GM19025 (cell line): ENCODE measurements around the gene CYREN.
"Not testable (repeated sequence)": the region's sequence is repeated elsewhere in the genome, so short reads cannot be mapped to it uniquely, and the experiment has no call there.

Source experiments
- ATAC-seq: cut with Tn5 transposase; IDR thresholded peaks from one replicate; pipeline ENCODE4 v1.9.1; 2021; ENCODE audit warnings: mild to moderate bottlenecking, low read depth, moderate library complexity; ENCODE audit not compliant: unreplicated experiment

CYREN gene

GRCh38 chr7:135179321-135179925 lies 8.9 kb upstream of the CYREN start:
- ATAC-seq = no peak

GRCh38 chr7:135178364-135178763 lies 7.9 kb upstream of the CYREN start:
- no peak for ATAC-seq

GRCh38 chr7:135177028-135177696 lies 6.7 kb upstream of the CYREN start:
- ATAC-seq = no peak

- no peak for ATAC-seq
These were observed 5.4 kb upstream of the CYREN start for GRCh38 chr7:135175931-135176330.

GRCh38 chr7:135174941-135175340 lies 4.4 kb upstream of the CYREN start:
- ATAC-seq = no peak

GRCh38 chr7:135173916-135174315 lies 3.4 kb upstream of the CYREN start:
- ATAC-seq = not testable (repeated sequence)

- not testable (repeated sequence) for ATAC-seq
These were observed 1.2 kb upstream of the CYREN start for GRCh38 chr7:135171581-135172291.

GRCh38 chr7:135170998-135171481 lies 533 bp upstream of the CYREN start:
- peak; percentile 9 for ATAC-seq

GRCh38 chr7:135169964-135170273 lies 588 bp downstream of the CYREN start:
- no peak for ATAC-seq

GRCh38 chr7:135169141-135169963 lies 1.2 kb downstream of the CYREN start:
- ATAC-seq = peak; percentile 29

- no peak for ATAC-seq
These were observed 1.9 kb downstream of the CYREN start for GRCh38 chr7:135168489-135169140.

- no peak for ATAC-seq
These were observed 2.5 kb downstream of the CYREN start for GRCh38 chr7:135168001-135168400.

GRCh38 chr7:135167365-135167917 lies 3.1 kb downstream of the CYREN start:
- no peak for ATAC-seq

- ATAC-seq = no peak
These were observed 4.0 kb downstream of the CYREN start for GRCh38 chr7:135166338-135166990.

GRCh38 chr7:135165862-135166261 lies 4.6 kb downstream of the CYREN start:
- ATAC-seq = no peak

GRCh38 chr7:135164357-135165061 lies 6.0 kb downstream of the CYREN start:
- no peak for ATAC-seq

- ATAC-seq = no peak
These were observed 8.0 kb downstream of the CYREN start for GRCh38 chr7:135162382-135163001.

- no peak for ATAC-seq
These were observed 8.8 kb downstream of the CYREN start for GRCh38 chr7:135161669-135162068.
